ENCODE measurements around the gene ABHD10.

The ABHD10 gene

DNA sequence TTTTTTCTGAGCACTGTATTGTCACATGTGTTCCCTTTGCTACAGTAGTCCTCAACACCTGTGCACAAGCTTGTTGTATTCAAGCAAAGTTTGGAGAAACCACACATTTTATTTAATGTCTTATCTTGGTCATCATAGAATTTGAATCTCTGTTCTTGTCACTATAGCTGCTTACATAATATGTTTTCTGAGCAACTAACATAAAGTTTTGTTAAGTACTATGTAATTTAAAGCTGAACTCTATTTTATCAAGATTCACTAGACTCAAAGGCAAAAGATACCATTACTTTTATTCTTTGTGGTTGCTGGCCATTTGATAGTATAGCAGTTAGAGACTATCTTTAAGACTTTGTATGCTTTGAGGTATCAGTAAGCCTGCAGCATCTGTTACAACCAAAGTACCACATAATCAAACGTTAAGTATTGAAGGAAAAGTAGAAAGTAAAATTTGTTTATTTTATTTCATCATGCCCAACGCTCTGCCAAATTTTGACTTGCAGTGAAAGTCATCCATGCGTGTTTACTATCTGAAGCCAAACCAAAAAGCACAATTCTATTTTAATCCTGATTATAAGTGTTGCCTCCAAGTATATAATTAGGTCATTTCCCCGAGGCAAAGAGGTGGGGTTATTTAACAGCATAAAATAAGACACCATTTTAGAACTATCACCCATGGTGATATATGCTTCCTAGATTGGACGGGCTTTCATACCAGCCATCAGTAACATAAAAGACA is 10.3 kb upstream of the ABHD10 start:
- ChIA-PET CTCF (interaction anchor here (0.7 to 17.6 kb wide), 34 partner anchors 11 to 391 kb away, joined by 3 to 327 read pairs (median 5); partner anchors contain the start of gene ABHD10), POLR2A (interaction anchor here (0.8 kb wide), 1 partner anchor 252 kb away, joined by 3 read pairs; no protein-coding TSS in a partner anchor)
- DNase-seq (ENCODE audit: extremely low spot score) = no peak
- TF ChIP-seq, protein P1, sequence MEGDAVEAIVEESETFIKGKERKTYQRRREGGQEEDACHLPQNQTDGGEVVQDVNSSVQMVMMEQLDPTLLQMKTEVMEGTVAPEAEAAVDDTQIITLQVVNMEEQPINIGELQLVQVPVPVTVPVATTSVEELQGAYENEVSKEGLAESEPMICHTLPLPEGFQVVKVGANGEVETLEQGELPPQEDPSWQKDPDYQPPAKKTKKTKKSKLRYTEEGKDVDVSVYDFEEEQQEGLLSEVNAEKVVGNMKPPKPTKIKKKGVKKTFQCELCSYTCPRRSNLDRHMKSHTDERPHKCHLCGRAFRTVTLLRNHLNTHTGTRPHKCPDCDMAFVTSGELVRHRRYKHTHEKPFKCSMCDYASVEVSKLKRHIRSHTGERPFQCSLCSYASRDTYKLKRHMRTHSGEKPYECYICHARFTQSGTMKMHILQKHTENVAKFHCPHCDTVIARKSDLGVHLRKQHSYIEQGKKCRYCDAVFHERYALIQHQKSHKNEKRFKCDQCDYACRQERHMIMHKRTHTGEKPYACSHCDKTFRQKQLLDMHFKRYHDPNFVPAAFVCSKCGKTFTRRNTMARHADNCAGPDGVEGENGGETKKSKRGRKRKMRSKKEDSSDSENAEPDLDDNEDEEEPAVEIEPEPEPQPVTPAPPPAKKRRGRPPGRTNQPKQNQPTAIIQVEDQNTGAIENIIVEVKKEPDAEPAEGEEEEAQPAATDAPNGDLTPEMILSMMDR (IDR thresholded peaks at IDR 0.05; ENCODE audit: control extremely low read depth, extremely low read depth, low read depth, missing control alignments) = no peak

DNA sequence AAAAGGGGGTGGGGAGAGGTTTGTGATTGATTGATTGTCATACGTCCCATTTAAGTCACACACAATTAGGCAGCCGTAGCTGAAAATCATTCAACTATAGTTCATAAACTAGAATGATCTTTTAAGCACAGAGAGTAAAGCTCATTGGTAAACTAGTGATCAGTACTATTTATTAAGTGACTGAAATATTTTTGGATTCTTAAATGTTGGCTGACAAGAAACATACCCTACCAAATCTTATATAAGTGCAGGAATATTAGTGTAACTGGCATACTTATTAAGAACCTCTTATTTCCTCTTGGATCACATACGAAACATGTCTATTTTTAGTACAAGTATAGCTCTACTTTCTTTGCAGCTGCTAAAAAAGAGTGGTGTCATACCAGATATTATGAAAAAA is 8.4 kb upstream of the ABHD10 start:
- TF ChIP-seq, protein P1 (IDR thresholded peaks at IDR 0.05; ENCODE audit: control extremely low read depth, extremely low read depth, low read depth, missing control alignments) = no peak
- DNase-seq (ENCODE audit: extremely low spot score) = no peak
- ChIA-PET POLR2A (no interaction called here), CTCF (interaction anchor here (0.7 to 17.6 kb wide), 12 partner anchors 8 to 393 kb away, joined by 3 to 327 read pairs (median 6); partner anchors contain the start of gene ABHD10)

DNA sequence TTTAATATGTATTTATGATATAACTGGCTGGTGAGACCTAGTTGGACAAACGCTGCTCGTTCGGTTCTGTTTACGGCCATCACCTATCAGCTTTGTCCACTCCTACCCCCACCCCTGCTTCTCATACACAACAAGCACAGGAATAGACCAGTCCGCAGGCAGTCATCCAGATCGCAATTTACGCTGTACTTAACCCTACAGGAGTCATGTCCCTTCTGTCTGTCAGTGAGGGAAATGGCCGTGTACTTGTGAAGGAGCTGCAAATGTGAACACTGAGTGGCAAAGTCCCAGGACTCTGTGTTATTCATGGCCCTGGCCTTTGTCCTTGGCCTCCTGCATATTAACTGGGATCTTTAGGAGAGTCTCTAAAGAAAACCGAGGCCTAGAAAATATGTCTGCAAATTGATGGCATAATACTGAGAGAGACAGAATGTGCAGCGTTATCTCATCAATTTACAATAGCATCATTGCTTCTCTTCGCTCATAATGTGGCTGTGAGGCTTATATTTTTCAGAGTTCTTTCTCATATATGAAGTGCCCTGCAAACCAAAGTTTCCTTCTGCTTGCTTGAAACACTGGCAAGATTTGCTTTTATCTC is 7.2 kb upstream of the ABHD10 start:
- POLR2A ChIA-PET = no interaction called here
- no peak for DNase-seq (ENCODE audit: extremely low spot score)
- TF ChIP-seq, protein P1 (IDR thresholded peaks at IDR 0.05; ENCODE audit: control extremely low read depth, extremely low read depth, low read depth, missing control alignments) = no peak
- CTCF ChIA-PET = interaction anchor here (1.0 to 17.6 kb wide), 7 partner anchors 9 to 394 kb away, joined by 3 to 327 read pairs (median 4); no protein-coding TSS in a partner anchor

DNA sequence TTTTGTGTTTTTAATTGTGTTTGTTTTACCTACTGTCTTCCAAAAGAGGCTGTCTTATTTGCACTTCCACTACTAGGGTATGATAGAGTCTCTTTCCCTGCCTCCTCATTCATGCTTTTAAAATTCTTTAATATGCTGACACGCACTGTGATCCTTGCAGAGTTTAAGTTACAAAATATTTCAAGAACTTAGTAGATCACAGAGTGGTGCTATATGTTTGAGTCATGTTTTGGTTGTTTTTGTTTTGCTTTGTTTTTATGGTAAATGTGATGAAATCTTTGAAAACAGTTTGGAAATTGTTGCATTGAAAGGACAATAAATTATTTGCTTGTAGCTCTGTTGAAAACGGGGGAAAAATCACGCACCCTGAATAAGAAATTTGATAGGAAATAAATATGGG is 5.9 kb upstream of the ABHD10 start:
- ChIA-PET POLR2A (no interaction called here), CTCF (interaction anchor here (0.7 to 17.6 kb wide), 5 partner anchors 11 to 254 kb away, joined by 3 to 327 read pairs (median 4); no protein-coding TSS in a partner anchor)
- TF ChIP-seq, protein P1 (IDR thresholded peaks at IDR 0.05; ENCODE audit: control extremely low read depth, extremely low read depth, low read depth, missing control alignments) = no peak
- DNase-seq (ENCODE audit: extremely low spot score) = no peak

DNA sequence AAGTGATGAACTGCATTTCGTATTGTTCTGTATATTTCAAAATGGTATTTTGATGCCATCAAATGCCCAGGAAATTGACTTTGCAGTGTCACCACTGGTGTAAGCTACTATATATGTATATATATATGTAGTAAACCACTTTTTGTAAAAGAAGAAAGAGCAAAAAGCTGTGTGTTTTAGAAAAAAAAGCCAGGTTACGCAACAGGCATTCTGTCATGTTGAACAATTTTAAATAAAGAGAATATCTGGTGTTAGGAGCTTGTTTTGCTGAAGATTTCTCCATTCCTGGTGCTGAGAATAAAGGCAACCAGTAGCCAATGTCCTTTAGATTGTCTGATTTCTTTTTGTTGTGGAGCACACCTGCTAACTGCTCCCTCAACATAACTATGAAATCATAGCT is 3.7 kb upstream of the ABHD10 start:
- DNase-seq (ENCODE audit: extremely low spot score) = no peak
- POLR2A ChIA-PET = no interaction called here
- CTCF ChIA-PET = interaction anchor here (0.8 to 17.6 kb wide), 6 partner anchors 14 to 306 kb away, joined by 3 to 327 read pairs (median 4); no protein-coding TSS in a partner anchor
- TF ChIP-seq, protein P1 (IDR thresholded peaks at IDR 0.05; ENCODE audit: control extremely low read depth, extremely low read depth, low read depth, missing control alignments) = no peak

DNA sequence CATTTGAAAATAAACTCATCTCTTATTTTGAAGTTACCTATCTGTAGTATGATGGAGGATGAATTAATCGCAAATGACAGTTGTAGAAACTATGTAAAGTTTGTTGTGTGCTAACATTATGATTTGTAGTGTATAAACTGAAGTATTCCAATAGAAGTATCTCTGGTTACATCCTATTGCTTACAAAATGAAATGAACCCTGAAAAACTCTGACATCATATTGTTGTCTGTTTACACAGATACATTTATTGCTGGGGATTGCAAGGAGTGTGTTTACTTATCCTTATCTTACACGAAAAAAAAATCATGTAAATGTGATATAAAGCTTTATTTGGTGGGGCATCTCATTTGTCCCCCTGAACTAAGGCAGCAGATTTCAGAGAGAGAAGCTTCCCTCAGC is 2.6 kb upstream of the ABHD10 start:
- TF ChIP-seq, protein P1 (IDR thresholded peaks at IDR 0.05; ENCODE audit: control extremely low read depth, extremely low read depth, low read depth, missing control alignments) = no peak
- CTCF ChIA-PET = interaction anchor here (0.8 to 6.6 kb wide), 4 partner anchors 9 to 259 kb away, joined by 3 to 74 read pairs (median 18); no protein-coding TSS in a partner anchor
- POLR2A ChIA-PET = no interaction called here
- DNase-seq (ENCODE audit: extremely low spot score) = no peak

All from GM10248 (cell line).